ENCODE results near the gene ARSB.

ARSB gene

DNA sequence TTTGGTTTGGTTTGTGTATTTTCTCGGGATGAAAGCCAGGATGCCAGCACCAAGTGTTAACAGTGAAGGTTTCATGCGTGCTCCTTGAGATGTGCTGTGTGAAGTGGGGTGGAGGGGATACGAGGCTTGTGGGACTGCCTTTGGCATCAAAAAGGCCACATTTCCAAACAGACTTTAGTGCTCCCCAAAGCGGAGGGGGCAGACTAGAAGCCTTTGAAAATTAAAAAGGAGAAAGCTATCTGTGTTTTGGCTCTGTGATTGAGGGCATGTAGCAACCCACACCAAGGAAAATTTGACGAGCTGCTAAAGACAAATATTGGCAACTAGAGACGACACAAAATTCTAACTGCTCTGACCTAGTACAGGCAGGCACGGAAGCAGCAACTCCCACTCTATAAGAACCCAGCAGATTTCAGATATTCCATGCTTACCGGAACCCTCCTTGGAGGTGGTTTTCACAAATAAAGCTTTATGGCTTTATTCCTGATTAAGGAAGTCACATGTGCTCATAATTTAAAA, 154.5 kb downstream of the ARSB start:
- no peak for DNase-seq

GRCh38 chr5:78829811-78830527, 155.1 kb downstream of the ARSB start:
- DNase-seq: no peak

DNA sequence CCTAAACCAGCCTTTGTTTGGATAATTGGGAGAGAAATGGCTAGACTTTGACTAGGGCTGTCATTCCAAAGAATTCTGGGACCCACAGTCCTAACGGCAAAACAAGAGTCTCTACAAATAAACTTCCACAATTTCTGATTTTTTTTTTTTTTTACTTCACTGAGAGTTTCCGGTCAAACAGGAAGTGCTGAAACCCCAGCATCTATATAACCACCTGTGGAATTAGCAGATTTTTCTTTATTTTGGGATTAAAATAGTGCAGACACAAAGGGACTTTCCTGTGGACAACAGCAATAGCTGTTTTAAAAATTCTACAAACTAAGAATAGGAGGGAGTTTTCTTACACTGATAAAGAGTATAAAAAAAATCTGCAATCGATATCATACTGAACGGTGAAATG, 157.4 kb downstream of the ARSB start:
- DNase-seq: no peak

DNA sequence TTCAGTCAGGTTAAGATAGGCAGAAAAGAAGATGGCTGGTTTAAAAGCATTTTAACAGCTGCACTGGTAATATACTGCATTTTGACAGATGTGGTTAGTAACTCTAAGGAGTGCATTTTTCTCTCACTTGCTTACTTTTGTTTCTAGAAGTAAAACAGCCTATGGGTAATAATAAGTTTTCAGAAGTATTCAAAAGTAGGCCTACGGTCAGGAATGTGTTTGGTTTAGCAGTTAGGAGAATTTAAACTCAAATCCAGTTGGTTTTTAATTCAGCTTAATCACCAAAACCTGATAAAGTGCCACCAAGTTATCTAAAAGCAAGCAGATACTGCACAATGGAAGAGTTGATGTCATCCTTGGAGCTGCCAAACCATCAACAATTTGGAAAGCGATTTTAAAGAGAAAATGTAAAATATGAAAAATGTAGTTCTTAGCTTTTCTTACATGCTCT, 160.3 kb downstream of the ARSB start:
- no peak for DNase-seq

DNA sequence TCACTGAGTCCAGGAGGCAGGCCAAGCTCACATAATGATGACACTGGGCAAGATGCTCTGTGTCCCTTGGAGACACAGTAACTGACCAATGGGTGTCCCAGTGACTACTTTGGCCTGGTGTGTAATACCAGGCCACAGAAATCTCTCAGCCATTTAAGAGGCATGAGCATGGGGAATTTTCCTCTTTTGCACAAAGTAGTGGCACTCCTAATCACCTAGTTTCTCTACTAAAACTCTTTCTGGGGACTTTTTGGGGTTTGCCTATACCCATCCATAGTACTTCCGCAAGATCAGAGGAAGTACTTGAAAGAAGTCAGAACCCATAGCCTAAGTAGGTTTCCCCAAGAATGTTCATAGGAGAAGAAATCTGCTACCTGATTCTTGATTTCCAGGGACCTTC, 161.9 kb downstream of the ARSB start:
- no peak for DNase-seq

DNA sequence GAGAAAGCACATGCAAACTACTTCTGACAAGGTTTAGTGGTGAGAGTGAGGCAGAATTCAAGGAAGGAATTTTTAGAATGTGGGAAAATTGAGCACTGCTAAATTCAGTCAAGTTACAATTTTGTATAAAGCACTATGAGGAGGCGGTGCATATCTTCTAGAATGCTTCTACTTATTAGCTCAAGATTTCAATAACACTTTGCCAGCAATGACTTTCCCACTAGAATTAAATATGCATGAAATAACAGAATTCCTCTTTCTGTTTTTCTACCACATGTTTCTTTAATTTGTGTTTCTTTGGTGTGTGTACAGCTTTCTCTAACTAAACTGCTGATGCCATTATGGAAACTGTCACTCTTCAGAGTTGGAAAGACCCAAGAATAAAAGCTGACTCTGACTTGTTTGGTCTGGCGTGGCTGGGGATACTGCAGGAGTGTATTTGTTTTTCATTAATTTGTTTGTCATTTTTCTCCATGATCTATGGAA, 163.5 kb downstream of the ARSB start:
- no peak for DNase-seq

- no peak for DNase-seq
These were observed 165.4 kb downstream of the ARSB start for GRCh38 chr5:78819707-78820106.

GRCh38 chr5:78819166-78819565, 165.9 kb downstream of the ARSB start:
- DNase-seq: no peak

DNA sequence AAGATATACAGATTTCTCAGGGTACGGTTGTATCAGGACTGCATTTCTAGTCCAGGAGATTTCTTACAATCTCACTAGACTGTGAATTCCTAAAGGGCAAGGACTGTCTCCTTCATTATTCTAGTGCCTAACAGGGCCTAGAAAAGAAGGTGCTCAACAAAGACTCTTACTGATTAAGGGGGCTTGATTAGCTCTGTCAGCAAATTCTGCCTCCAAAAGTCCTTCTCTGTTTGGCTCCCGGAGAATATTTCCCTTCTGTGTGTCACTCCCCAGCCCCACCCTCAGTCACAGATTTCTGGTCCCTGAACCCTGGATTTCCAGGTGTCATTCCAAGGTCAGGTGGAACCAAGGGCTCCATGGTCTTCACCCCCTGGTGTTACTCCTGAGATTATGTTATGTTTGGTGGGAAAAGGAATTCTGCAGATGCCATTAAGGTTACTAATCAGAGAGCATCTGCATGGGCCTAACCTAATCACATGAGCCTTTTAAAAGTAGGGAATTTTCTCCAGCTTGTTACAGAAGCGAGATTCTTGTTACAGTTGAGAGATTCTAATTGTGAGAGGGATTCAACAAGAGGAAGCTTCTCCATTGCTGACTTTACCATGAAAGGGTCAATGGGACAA, 168.9 kb downstream of the ARSB start:
- no peak for DNase-seq

DNA sequence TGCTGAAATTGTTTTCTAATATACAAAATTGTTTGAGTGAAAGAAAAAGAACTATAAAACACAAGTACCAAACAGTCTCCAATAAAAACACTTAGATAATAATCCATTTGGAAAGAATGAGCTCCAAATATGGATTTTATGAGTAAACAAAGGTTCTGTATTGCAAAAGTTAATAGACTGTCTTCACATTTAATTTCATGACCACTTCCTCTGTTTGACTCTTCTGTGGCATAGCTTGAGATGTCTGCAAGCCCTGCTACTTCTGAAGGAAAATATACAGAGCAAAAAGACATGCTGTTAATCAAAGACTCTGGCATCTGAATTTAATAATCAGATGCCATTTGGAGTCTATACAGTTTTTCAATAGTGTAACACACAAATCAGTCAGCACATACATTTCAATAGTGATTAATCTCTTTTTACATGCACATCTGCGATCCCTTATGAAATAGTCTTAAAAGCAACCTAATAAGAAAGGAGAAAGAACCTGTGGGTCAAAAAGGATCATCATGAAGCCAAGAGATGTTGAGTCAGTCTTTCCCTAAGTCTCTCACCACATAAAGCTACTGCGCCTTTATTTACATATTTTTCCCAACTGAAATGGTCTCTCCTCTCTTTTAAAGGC, 171.1 kb downstream of the ARSB start:
- DNase-seq: no peak

GRCh38 chr5:78813286-78813685, 171.8 kb downstream of the ARSB start:
- DNase-seq: no peak

DNA sequence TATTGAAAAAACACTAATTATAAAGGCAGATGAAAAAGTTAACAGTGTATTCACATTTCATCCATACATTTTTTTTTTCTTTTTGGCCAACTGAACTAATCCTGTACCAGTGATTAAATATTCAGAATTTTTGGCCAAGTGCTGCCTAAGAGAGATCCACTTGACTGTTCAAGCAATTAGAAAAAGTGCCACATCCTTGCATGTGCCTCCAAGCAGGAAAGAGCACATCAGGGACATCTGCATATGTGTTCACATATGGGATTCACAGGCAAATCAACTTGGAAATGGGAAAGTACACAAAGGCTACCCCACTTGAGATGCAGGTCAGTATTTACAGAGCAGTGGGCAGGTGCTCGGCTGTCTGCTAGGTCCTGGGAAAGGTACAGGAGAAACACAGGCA, 173.2 kb downstream of the ARSB start:
- peak; percentile 56 for DNase-seq

- no peak for DNase-seq
These were observed 173.8 kb downstream of the ARSB start for GRCh38 chr5:78811121-78811817.

- DNase-seq: no peak
These were observed 174.8 kb downstream of the ARSB start for GRCh38 chr5:78810098-78810920.

DNA sequence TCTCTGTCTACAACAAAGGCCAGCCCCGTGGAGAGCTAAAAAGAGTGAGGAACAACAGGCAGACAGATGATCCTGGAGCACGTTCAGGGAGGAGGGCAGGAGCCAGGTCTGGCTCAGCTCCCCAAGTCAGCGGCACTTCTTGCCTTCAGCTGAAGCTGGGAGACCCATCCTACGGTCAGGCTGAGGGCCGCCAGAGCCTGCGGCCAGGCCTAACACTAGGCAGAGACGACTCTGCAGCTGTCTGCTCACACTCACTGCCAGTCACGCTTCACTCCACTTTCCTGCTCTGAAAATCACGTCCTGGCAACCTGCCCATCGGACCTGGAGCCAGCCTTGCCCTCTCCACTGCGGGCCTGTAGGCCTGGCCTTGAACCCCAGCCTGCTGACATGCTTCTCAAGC, 175.7 kb downstream of the ARSB start:
- no peak for DNase-seq

- DNase-seq: no peak
These were observed 176.3 kb downstream of the ARSB start for GRCh38 chr5:78808818-78809217.

GRCh38 chr5:78808380-78808779, 176.7 kb downstream of the ARSB start:
- DNase-seq: no peak

DNA sequence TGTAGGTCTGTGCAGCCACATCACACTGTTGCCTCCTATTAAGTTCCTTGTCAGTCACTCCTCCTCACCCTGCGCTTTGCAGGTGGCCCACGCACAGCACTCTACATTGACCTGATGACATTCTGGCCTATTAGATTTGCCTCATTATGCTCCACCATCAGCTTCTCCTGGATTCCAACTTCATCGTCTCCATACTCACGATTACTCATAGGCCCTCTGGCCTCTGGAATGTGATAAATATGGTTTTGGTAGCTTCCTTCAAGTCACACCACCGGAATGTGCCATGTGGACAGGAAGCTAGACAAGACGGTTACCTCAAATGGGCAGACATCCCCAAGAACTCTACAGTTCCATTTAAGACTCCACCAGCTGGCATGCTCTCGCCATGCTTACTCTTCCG, 178.6 kb downstream of the ARSB start:
- no peak for DNase-seq

DNA sequence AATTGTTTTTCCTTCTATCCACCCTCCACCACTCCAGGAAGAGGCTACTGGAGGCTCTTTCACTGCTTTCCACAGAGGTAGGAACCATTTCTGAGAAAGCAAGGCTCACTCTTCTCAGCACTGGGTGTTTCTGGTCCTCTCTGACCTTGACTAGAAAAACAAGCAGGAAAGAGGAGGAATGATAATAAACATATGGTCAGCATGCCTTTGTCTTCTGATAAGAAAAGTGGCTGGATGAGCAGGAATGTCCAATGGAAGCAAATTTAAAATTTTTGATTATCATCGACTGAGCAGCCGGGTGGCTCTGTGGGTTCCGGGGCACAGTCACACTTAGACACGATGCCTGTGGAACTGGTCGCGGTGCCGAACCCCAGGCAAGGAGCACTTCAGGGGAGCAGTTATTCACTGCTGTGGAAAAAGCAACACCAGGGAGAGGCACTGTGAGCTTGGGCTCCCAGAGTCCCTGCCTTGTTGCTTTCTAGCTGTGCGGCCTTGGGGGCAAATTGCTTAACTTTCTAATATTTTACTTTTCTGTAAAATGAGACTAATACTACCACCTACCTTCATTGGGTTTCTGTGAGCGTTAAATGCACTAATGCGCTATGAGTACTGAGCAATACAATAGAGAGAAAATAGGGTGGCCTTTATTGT, 179.5 kb downstream of the ARSB start:
- DNase-seq: no peak

- no peak for DNase-seq
These were observed 180.1 kb downstream of the ARSB start for GRCh38 chr5:78804995-78805394.

- no peak for DNase-seq
These were observed 181.2 kb downstream of the ARSB start for GRCh38 chr5:78803941-78804340.

DNA sequence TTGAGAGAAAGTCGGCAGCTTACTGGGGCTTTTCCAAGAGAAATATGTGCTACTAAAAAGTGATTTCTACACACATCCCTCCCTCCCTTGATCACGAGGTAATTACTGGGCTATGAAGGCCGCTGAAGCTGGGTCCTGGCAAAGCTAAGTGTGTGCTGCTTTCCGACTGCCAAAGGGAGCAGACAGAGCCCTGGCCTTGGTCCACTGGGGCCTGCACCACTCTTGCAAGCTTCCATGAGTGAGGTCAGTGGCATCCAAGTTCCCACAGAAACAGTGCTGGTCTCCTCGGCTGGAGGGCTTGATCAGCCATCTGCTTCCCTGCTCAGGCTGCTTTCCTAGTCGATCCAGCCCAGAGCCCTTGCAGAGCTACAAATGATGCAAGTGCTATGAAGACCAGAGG, 181.8 kb downstream of the ARSB start:
- DNase-seq: no peak
